GM18499 (cell line): ENCODE results near the gene MAN1C1.
"Not testable (repeated sequence)": the region's sequence is repeated elsewhere in the genome, so short reads cannot be mapped to it uniquely, and the experiment has no call there.

Source experiments
- ATAC-seq: cut with Tn5 transposase; IDR thresholded peaks from one replicate; pipeline ENCODE4 v1.9.1; 2021; ENCODE audit warnings: moderate number of reproducible peaks; ENCODE audit not compliant: insufficient read depth, unreplicated experiment

Gene MAN1C1

GRCh38 chr1:25581764-25582163, 34.8 kb upstream of the MAN1C1 start:
- no peak for ATAC-seq

DNA sequence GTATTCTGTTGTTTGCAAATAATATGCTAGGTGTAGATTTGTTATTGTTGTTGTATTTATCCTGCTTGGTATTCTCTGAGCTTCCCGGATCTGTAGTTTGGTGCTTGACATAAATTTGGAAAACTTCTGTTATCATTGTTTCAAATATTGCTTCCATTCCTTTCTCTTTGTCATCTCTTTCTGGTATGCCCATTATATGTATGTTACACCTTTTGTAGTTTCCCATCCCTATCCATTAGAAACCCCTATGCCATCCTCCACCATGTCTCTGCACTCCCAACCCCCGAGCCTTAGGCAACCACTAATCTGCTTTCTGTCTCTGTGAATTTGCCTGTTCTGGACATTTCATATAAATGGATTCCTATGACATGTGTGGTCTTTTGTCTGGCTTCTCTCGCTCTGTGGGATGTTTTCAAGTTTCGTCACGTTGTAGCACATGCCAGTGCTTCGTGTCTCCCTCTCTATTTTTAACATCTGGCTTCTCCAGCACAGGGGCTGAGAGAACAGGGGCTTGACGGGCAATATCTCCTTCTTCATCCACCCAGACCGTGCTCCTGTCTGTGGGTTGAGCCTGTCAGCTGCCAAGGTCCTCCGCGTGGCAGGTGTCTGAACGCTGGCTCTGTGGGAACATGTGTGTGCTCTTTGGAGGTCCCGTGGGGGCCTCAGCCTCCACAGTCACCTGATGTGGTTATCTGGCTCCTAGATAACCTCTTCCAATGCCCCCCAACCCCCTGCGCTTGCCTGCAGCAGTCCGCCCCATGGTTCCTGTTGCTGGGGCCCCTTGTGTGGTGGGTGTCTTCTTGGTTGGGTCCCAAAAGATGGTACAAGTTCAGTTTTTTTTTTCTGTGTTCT, 32.8 kb upstream of the MAN1C1 start:
- no peak for ATAC-seq

GRCh38 chr1:25586181-25586588, 30.4 kb upstream of the MAN1C1 start:
- no peak for ATAC-seq

- no peak for ATAC-seq
Observed at GRCh38 chr1:25587290-25587689, 29.3 kb upstream of the MAN1C1 start.

GRCh38 chr1:25588224-25588623, 28.4 kb upstream of the MAN1C1 start:
- ATAC-seq, result not testable (repeated sequence)

- not testable (repeated sequence) for ATAC-seq
Observed at GRCh38 chr1:25588786-25589185, 27.8 kb upstream of the MAN1C1 start.

DNA sequence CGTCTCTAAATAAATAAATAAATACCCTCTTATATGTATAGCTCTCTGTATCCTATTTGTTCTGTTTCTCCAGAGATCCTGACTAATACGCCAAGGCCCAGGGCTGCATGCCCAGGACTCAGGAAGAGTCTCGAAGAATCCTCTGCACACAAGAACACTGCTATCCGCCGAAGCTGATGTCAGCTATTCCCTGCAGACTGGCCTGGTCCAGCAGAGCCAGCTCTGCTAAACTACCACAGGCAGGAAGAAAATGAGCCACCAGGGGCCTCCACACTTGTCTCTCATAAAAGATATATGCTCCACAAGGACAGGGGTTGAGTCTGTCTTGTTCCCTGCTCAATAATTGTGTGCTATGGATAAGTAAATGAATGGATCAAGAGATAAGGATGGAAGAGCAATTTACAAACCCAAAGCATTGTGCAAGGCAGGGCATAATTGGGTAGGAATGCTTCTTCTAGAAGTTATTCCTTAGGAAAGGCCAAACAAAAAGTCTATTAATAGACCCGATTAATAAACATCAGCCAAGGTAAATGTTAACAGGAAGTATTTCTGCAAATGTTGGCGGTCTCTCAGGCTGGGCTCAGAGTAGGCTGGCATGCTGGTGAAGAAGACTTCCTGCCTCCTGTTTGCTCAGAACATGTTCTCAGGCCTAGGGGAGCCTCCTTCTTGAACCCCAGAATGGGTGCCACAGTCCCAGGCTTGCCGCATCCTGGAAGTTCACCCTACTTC, 26.3 kb upstream of the MAN1C1 start:
- ATAC-seq, result no peak

GRCh38 chr1:25593861-25594260, 22.7 kb upstream of the MAN1C1 start:
- ATAC-seq, result no peak

- ATAC-seq, result no peak
Observed at GRCh38 chr1:25594971-25595370, 21.6 kb upstream of the MAN1C1 start.

- ATAC-seq, result not testable (repeated sequence)
Observed at GRCh38 chr1:25596641-25597040, 19.9 kb upstream of the MAN1C1 start.

DNA sequence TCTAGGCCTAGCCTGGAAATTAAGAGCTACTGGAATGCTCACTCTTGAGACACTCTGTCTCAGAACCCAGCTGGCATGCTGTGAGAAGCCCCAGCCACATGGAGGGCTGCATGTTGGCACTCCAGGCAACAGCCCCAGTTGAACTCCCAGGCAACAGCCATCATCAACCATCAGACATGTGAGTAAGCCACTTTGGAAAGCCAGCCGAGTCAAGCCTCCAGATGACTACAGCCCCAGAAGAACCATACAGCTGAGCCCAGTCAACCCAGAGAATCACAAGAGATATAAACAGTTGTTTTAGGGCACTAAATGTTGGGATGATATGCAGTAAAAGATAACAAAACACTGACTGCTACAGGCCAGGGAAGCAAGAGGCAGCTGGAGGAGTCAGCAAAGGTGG, 17.7 kb upstream of the MAN1C1 start:
- ATAC-seq, result no peak

GRCh38 chr1:25599969-25600610, 16.5 kb upstream of the MAN1C1 start:
- ATAC-seq, result no peak

DNA sequence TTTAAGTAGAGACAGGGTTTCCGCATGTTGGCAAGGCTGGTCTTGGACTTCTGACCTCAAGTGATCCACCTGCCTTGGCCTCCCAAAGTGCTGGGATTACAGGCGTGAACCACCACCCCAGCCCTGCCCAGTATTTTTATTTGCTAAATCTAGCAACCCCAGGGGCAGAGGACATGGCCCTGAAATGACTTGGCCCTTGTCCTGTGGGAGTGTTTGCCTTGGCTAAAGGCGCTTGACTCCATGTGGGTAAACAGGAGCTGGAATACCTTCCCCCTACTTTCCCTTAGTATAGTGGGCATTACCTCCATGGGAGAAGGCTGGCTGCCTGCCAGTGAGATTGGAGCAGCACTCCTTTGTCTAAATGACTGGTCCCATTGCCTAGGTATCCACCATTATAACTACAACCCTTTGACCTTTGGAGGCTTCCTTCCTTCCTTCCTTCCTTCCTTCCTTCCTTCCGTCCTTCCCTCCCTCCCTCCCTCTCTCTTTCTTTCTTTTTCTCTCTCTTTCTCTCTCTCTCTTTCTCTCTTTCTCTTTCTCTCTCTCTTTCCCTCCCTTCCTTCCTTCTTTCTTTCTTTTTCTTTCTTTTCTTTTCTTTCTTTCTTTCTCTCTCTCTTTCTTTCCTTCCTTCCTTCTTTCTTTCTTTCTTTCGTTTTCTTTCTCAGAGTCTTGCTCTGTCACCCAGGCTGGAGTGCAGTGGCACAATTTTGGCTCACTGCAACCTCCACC, 15.5 kb upstream of the MAN1C1 start:
- ATAC-seq, result not testable (repeated sequence)

DNA sequence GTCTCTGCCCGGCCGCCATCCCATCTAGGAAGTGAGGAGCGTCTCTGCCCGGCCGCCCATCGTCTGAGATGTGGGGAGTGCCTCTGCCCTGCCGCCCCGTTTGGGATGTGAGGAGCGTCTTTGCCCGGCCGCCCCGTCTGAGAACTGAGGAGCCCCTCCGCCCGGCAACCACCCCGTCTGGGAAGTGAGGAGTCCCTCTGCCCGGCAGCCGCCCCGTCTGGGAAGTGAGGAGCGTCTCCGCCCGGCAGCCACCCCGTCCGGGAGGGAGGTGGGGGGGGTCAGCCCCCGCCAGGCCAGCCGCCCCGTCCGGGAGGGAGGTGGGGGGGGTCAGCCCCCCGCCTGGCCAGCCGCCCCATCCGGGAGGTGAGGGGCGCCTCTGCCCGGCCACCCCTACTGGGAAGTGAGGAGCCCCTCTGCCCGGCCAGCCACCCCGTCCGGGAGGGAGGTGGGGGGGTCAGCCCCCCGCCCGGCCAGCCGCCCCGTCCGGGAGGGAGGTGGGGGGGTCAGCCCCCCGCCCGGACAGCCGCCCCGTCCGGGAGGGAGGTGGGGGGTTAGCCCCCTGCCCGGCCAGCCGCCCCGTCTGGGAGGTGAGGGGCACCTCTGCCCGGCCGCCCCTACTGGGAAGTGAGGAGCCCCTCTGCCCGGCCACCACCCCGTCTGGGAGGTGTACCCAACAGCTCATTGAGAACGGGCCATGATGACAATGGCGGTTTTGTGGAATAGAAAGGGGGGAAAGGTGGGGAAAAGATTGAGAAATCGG, 12.6 kb upstream of the MAN1C1 start:
- not testable (repeated sequence) for ATAC-seq

- no peak for ATAC-seq
Observed at GRCh38 chr1:25607123-25607522, 9.5 kb upstream of the MAN1C1 start.

- ATAC-seq, result no peak
Observed at GRCh38 chr1:25608488-25609178, 8.0 kb upstream of the MAN1C1 start.

DNA sequence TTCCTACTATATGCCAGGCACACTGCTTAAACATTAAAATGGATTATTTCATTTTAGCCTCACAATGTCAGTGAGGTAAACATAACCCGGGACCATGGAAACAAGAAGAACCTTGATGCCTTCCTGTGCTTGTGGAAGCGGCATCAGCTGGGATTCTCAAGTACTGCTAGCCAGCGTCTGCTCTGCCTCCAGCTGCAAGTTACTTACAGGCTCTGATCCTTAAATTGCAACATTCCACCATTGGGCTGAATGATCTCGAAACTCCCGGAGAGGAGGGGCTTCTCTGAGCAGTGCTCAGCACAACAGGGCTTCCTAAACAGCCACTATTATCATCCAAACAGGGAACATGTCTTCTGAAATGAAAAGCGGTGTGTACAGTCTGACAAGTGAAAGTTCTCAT, 6.7 kb upstream of the MAN1C1 start:
- no peak for ATAC-seq

DNA sequence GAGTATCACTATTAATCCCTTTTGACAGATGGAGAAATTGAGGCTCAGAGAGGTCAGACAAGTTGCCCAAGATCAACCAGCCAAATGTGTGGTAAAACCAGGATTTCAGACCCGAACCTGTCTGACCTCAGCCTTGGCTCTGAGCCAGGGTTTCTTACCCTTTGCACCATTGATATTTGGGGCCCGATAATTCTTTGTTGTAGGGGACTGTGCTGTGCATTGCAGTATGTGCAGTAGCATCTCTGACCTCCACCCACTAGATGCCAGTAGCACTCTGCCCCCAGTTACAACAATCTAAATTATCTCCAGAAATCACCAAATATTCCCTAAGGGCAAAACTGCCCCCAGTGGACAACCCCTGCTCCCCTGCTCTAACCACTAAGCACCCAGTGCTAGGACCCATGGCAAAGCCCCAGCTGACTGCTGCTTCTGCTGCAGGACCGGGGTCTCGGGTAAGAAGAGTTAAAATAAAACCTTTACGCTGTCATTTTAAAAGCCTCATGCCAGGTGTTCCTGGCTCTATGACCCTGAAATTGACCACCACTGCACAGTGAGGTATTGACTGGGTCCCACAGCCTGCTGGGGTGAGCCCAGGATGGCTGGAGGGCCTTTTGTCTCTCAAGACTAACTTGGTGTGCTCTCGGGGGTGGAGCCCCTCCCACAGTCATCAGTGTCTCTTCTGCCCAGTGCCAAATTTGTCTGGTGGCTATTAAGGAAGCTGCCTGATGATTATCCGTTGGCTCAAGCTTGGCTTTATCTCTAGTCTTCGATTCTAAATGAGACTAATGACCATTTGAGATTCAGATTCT, 5.6 kb upstream of the MAN1C1 start:
- no peak for ATAC-seq
